DMS 273 (cell line): ENCODE measurements around the gene EYA4.

ENCODE experiments used
- DNase-seq: peaks from one replicate; lab custom pipeline; 2025; ENCODE audit not compliant: unreplicated experiment; lab: John Stamatoyannopoulos, UW

The EYA4 gene, protein sequence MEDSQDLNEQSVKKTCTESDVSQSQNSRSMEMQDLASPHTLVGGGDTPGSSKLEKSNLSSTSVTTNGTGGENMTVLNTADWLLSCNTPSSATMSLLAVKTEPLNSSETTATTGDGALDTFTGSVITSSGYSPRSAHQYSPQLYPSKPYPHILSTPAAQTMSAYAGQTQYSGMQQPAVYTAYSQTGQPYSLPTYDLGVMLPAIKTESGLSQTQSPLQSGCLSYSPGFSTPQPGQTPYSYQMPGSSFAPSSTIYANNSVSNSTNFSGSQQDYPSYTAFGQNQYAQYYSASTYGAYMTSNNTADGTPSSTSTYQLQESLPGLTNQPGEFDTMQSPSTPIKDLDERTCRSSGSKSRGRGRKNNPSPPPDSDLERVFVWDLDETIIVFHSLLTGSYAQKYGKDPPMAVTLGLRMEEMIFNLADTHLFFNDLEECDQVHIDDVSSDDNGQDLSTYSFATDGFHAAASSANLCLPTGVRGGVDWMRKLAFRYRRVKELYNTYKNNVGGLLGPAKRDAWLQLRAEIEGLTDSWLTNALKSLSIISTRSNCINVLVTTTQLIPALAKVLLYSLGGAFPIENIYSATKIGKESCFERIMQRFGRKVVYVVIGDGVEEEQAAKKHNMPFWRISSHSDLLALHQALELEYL

DNA sequence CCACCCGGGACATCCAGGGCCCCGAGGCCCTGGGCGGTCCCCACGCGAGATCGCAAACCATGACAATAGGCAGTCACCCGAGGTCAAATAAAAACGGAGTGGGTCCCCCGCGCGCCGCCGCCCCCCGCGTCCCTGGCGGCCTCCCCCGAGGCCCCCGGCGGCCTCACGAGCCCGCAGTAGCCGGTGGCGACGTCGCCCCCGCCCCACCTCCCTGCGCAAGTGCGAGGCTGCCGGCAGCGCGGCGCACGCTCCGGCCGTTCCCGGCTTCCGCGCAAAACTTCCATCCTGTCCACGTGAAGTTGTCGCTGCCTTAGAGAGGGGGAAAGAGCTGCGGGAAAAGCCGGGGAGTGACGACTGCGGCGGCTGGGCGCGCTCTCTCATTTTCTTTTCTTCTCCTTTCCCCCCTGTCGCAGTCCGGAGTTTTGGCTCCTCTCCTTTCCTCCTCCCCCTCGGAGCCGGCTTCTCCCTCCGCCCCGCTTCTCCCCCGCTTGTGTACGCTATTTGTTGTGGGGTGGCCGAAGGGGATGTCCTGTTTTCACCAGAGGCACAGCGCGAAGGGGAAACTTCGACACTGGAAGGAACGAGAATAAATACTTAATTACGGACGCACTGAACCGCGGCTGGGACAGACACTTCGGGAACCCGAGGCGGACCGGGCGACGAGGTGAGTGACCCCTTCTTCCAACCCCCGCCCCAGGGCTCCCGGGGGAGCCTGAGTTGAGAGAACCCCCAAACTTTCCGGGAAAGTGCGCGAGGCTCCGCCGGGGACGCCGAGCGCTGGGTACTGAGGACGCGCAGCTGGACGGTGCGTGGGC is at the start of gene EYA4:
EYA4 (plus strand) TSS at position 272 of the 815 bp plus-strand sequence. CDS start 33,424 bp downstream, outside the sequence.
- peak; percentile 84 for DNase-seq

DNA sequence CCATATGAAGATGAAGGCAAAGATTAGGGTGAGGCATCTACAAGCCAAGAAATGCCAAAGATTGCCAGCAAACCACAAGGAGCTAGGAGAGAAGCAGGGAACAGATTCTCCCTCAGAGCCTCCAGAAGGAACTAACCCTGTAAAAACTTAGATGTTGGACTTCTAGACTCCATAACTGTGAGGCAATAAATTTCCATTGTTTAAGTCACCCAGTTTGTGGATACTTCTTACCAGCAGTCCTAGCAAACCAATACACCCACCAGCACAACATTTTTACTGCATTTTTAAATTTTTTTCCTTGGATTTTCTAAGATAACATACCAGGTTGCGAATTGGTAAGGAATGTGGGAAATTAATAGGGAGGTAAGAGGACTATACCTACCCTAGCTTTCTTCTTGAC is 47.8 kb upstream of the EYA4 start:
- no peak for DNase-seq

DNA sequence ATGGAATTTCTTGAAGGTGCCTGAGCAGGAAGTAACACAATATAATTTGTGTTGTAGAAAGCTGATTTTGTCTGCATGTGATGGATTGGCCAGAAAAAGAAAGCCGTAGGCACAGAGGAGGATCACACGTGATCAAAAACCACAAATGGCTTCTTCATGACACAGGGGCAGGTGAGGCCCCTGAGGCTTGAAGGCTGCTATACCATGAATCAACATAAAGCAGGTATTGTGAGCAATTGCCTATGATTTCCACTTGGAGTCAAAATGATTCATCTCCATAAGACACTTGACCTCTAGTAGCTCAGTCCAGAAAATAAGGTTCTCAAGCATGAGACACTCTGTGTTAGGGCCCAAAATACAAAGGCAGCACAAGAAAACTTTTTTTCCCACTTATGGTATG is 42.4 kb upstream of the EYA4 start:
- no peak for DNase-seq

DNA sequence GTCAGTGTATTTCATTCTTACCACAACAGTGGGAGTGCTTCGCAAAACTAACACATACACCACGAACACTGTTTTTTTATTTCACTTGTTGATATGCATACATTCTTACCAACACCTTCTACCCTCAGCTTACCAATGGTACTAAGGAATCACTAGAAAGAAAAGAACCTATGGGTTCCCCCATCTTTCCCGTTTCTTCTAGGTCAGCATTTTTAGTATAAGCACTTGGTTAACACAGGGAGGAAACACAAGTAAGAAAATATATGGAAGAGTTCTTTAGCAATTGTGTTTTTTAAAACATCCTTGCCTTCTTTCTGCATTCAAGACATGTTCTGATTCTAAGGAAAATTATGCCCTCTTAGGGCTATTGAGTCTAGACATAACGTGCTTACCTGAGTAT is 39.9 kb upstream of the EYA4 start:
- DNase-seq, result no peak

DNA sequence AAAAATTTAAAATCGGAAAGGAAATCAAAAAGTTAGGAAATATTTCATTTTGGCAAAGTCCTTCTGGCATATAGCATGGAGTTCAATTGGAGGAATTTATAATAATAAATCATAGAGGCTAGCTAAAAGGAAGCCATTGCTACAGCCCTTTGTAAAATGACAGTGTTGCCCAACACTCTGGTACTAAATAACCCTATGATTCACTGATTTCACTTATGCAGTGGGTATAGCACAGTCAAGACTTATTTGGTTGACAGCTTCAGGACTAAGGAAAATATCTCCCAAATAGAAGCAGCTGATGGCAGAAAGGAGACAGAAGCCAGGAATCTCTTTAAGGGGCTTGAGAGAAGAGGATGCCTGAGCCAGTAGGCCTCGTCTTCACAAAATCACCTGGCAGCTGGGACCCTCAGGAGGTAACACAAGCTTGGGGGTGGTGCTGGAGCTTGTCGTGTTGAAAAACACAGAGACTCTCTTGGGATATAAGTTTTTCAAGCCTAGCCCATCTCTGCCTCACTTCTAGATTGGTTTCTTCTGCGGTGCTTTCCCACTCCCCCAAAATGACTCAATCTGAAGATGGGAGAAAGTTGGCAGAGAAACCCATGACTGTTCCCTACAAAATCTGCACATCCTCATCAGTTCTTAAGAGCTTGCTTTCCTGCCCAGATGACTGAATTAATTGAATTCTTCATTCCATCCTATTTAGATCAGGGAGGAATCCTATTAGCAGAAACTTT is 38.4 kb upstream of the EYA4 start:
- DNase-seq, result no peak

DNA sequence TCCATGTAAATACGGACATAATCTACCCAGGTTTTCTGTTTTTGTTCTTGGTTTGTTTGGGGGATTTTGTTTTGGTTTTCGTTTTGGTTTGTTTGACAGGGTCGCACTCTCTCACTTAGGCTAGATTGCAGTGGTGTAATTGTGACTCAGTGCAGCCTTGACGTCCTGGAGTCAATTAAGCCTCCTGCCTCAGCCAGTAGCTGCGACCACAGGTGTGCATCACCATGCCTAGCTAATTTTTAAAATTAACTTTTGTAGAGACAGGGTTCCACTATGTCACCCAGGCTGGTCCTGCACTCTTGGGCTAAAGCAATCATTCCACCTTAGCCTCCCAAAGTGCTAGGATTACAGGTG is 37.8 kb upstream of the EYA4 start:
- DNase-seq, result no peak

DNA sequence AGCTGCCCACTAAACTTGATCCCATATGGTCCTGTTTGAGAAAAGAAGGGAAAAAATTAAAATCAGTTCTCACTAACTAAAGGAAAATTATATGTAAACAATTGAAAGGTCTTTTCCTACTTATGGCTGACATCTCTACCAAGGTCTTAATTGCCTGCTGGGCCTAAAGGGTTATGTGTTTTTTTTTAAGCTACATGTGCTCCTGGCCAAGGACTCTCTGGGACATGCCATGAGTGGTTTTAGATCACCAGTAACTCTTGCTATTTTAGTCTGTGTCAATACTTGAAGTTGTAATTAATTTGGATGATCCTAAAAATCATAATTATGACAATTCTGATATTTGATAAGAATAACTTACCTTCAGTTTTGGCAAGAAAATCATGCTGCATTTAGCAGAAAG is 35.9 kb upstream of the EYA4 start:
- DNase-seq, result no peak

DNA sequence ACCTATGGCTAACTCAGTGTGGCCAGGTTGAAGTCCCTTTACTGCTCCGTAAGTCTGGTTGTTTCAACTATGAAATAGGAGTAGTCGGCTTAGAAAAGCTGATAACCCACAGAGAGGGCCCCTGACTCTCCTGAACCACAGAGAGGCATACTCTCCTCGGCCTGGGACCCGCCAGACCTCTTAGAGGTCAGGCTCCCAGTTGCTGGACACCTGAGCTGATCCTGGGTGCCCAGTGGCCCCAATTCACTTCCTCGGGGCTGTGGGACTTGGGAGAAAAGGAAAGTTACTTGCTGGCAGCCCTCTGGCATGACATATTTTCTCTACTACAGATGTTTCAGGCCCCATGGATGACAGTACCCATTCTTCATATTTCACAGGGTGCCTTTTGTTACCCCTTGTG is 34.2 kb upstream of the EYA4 start:
- DNase-seq, result no peak

DNA sequence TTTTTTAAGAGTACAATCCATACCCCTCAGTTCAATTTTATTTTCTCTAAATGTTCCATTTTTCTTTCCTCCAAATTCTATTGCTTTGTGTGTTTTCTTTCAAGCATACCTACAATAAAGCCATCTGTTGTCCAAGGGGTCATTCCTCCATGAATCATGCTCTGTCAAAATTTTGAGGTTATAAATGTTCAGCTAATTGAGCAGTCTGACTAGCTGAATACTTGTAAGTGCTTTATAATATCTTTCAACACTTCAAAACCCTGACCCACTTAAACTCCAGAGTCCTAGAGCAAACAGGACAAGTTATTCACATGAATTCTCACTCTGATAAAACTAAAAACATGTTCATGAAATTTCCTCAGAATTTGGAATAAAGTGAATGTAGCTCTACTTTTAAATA is 33.4 kb upstream of the EYA4 start:
- no peak for DNase-seq

DNA sequence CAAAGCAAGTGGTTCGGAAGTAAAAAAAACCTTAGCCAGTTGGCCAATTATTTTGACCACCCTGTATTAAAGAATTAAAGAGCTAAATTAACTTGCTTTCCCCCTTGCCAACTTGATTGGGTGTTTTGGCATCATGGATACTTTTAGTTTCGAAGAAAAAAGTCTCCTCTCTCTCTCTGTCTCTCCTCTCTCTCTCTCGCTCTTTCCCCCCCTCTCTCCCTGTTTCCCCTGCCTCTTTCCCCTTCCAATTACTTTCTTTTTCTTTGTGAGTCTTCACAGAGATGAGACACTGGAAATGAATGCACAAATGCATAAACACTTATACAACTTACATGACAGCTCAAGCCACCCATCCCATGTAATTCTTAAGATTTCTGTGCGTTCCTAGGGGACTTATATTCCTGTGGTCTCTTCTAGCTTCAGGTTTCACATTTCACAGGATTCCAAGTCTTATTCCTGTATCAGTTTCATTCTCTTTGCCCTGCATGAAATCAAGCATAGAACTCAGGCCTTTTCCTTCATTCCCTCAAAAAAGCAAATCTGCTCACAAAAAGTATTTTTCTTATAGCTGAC is 32.9 kb upstream of the EYA4 start:
- no peak for DNase-seq

DNA sequence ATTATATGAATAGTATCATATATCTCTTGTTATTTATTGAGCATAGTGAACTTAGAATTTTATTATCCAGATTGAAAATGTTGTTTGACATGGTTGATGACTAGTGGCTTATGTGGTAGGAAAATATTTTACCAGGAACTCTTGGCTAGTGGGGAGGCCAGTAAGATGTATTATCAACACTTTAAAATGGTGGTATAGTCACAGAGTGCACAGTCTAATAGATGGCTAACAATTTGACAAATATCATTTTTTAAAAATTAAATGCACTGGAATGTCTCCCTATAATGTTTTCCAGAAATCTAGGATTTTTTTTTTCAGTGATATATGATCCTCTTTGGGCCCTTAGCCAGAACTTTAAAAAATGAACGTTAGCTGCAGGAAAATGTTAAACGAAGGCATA is 26.9 kb upstream of the EYA4 start:
- DNase-seq, result no peak

DNA sequence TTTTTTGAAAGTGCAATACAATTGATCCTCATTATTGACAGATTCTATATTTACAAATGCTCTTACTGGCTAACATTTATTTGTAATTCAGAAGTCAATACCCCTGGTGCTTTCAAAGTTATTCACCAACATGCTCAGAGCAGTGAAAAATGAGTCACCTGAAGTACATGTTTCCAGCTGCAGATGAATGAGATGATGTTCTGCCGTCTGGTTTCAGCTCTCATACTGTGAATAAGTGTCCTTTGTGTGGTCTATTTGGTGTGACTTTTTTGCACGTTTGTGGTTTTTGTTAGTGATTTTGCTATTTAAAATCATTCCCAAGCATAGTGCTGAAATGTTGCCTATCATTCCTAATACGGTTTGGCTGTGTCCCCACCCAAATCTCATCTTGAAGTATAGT is 22.3 kb upstream of the EYA4 start:
- DNase-seq, result no peak

DNA sequence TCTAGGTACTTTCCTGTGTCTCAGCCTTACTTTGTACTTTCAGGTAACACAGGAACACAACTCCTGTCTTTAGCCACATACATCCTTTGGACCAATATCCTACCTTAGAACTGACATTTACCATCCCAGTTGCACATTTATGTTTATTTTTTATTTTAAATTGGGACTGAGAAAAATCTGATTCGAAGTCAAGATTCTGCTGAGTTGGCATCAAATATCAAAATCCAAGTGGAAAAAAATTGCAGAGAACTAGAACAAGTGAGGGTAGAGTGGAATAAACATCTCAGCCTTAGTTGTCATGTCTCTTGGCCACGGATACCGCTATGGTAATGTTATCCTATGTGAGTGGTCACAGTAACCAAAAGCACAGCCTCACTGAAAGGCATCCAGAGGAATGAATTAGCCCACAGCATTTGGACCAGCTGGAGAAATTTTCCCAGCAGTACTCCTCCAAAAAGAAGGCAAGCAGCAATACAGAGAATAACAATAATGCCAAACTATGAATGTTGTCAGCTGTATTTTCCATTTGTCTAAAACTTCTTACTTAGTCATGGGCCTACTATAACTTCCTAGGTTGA is 17.6 kb upstream of the EYA4 start:
- no peak for DNase-seq

DNA sequence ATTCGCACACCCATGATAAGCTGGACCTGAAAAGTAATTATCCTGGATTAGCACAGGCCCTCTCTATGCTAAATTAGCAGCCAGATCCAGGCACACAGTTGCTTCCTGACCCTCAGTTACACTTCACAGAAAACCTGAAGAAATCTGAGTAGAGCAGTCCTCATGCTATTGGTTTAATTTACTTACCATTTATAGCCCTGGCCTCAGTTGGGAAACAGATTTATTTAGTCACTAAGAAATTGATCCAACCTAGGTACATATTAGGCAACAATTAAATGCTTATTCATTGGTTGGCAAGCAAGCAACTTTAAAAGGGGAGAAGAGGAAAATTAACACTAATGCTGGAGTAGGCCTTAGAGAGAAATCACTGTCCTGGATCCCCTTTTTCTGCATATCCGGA is 15.6 kb upstream of the EYA4 start:
- DNase-seq, result no peak

DNA sequence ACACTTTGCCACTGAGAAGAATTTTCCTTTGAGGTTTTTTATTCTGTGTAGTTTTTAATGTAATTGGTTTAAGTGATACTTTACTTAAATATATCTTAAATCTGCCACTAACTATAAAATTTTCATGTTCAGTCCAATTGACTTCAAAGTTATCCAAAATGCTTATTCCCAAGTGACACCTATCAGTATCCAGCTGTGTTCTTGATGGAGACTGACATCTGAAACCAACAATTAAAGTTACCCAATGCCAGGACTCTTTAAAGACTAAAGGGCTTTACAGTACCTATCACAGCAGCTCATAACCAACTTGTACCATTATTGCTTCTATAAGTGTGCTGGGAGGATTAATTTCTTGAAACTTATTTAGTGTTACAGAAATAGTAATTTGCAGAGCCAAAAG is 13.8 kb upstream of the EYA4 start:
- DNase-seq, result no peak

DNA sequence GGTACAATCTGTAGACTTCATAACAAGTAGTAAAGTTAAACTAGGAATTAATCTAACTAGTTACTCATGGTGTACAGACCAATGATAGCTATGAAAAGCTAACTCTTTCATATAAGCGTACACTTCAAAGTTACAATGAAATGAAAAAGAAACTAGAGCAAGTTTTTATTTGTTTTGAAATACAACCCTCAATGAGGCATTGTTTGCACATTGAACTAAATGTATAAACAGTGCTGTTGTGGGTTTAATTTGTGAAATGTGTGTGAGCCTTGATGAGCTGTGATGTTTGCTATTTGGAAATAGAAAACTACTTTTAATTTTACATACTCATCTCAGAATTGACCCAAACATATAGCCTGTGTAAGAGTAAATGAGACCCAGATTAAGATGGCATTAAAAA is 11.1 kb upstream of the EYA4 start:
- no peak for DNase-seq

DNA sequence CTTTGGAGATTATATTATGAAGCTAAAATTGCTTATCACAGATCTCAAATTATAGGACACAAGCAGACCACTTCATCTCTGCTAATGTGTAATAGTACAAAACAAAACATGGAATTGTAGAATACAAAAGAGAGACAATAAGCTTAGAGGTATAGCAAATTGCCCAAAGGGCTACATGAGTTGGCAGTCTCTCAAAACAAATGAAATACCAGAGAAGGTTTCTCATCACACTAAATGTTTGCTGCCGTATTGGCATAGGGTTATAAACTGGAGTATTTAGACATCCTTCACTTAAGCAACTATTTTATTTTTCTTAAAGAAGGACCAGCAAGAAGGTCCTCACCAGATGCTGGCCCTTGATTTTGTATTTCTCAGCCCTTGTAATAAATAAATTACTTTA is 5.9 kb upstream of the EYA4 start:
- DNase-seq, result no peak

DNA sequence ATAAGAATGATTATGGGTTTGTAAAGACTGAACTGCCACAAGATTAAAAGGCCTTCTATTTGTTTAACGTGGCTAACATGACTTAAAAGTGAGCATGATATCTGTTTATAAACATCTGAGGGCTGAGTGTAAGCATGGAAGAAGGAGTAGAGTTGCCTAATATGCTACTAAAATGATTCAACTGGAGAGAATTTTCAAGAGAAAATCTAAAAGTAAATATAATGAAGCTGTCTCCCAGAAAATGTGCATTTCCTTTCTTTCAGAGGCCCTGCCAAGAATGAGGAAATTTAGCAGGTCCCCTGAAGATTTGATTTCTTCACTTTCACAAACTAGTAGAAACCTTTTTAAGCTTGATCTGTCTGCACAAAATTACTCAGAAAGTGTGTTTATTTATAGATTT is 4.2 kb upstream of the EYA4 start:
- no peak for DNase-seq

DNA sequence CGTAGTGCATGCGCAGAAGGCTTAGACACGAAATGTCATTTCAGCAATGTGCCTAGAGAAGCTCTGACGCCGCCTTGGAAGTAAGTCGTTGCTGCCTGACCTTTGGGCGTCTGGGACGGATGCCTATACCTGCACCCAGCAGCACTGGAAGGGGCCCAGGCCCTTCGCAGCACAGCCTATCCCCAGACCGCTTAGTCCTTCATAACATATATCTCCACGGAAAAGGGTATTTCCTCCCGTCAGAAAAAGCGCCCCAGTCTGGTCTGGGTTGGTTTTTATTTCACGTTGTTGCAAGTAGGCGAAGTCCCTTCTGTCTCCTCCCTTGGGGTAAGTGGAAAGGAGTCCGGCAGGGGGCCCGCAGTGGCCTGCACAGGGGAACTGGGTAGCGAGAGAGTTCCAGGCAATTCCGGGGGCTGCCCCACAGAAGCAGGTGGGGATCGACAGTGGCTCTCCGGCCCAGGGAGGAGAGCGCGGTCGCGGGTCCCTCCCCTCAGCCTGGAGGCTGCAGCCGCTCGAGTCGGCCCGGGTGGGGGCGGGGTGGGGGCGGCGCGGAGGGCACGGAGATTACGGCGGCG is 559 bp upstream of the EYA4 start:
- peak; percentile 73 for DNase-seq

DNA sequence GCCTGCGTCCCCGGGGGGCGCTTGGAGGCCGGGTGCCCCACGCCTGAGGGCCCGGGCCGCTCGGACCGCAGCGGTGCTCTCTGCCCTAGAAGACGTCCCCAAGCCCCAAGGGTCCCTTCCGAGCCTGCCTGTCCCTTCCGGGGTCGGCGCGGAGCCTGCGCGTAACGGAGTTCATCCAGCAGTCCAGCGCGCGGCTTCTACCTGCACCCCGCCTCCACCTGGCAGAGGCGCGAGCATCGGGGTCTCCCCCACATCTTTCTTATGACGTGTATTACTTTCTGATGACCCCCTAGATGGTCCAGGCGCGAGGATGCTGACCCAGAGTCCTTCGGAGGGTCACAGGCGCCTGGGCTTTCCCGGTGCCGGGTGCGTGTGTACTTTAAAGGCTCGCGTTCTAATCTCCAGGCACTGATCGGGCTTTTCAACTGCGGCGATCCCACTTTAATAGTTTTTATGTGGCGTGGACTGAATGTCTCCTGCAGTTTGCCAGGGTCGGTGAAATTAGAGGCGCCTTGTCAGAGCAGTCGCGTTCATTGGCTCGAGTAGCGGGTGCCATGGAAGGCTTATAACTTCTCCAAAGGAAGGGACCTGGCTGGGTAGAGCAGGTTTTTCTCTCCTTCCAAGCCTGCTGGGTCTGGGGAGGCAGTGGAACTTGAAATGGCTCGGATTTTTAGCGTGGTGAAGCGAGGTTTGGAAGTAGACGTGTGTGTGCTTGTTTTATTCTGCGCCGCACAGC is 912 bp downstream of the EYA4 start:
- DNase-seq, result peak; percentile 82
